ENCODE data around the gene VPS13D.

The VPS13D gene

GRCh38 chr1:12481928-12482327, 252.1 kb downstream of the VPS13D start:
- DNase-seq (ENCODE audit: low read depth in 1 of 2, low spot score in 1 of 2): no peak

DNA sequence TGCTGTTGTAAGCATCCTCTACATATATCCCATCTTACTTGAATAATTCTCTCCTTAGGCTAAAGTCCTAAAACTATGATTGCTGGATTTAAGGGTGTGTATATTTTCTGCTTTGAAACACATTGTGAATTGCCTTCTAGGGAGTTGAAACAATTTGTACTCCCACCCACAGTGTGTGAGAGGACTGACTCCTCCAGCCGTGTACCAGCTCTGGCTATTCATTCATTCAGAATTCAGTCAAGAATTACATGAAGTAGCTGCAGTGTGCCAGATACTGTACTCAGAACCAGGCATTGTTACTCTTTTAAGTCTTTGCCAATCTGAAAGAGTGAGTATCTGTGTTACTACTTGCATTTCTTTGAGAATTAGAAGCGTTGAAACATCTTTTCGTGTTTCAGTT, 253.2 kb downstream of the VPS13D start:
- DNase-seq (ENCODE audit: low read depth in 1 of 2, low spot score in 1 of 2): no peak

DNA sequence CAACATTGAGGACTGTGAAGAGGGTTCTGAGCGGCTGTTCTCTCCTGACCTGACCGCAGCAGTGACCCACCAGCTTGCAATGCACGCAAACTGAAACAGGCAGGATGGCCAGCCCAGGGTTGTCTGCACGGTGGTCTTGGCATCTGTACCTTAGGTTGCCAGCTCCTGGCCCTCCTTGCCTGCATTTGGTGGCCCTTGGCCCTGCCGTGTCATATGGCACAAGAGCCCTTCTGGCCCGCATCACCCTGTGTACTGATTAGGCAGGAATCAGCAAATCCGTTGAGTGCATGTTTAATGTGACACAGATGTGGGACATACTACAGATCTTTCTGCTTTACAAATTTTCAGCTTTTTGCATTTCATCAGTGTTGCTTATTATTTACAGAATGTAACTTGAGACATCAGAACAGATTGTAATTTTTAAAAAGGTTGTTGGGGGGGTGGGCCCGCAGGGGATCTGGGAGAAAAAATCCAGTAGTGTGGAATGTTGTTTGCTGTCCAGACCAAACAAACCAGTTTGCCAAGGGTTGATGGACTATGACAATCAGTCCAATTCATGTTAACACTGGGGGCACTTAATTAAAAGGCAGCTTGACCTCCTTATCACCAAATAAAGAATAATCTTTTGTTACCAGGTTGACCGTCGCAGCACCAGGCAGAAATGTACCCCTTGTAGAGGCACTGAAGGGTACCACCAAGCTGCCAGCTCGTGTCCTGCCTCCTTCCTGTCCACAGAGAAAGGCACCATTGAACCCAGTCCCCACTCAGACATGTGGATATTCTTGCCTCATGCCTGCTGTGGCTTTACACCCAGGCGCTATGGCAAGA, 255.6 kb downstream of the VPS13D start:
- no peak for DNase-seq (ENCODE audit: low read depth in 1 of 2, low spot score in 1 of 2)

- DNase-seq (ENCODE audit: low read depth in 1 of 2, low spot score in 1 of 2): no peak
Measured at GRCh38 chr1:12486059-12486341, 256.2 kb downstream of the VPS13D start.

DNA sequence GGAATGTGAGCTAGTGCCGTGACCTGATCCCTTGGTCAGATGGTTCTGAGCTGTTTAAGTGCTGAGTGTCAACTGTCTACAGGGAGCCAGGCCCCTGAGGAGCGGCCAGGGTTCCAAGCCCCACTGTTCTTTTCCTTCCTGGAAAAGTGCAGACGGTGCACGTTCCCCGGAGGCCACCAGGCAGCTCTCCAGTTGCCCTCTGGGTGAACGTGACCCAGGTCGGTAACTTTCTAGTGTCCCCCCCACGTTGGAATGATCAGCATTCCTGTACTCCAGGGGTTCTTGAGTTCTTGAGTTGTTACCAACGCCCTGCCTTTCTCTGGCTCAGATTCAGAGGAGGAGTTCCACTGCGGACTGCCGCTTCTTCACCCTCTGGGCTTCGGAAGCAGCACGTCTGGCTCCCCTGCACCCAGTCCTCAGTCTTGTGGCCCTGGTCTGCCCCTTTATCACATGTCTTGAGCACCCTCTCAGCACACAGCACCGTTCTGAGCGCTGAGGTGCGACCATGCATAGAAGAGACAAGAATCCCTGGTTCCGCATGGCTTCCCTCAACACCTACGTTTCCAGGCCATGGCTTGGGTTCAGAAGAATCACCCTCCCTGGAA, 256.7 kb downstream of the VPS13D start:
- DNase-seq (ENCODE audit: low read depth in 1 of 2, low spot score in 1 of 2): no peak

DNA sequence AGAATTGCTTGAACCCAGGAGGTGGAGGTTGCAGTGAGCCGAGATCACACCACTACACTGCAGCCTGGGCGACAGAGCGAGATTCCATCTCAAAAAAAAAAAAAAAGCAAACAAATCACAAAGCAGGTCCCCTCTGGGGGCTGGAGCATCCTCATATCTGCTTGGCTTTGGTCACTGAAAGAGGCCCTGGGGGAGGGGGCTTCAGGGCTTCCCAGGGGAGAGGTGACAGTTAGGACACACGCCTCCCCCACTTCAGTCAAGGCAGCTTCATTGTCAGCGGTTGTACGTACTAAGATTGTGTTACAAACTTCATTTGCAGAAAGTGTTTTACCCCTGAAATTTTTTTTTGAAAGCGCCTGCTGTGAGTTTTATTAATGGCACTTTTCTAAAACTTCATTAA, 257.7 kb downstream of the VPS13D start:
- DNase-seq (ENCODE audit: low read depth in 1 of 2, low spot score in 1 of 2): no peak

- DNase-seq (ENCODE audit: low read depth in 1 of 2, low spot score in 1 of 2): no peak
Measured at GRCh38 chr1:12488666-12489354, 259.0 kb downstream of the VPS13D start.

GRCh38 chr1:12490532-12491142, 260.8 kb downstream of the VPS13D start:
- DNase-seq (ENCODE audit: low read depth in 1 of 2, low spot score in 1 of 2): no peak

GRCh38 chr1:12491656-12492055, 261.8 kb downstream of the VPS13D start:
- DNase-seq (ENCODE audit: low read depth in 1 of 2, low spot score in 1 of 2): no peak

GRCh38 chr1:12495725-12496124, 265.9 kb downstream of the VPS13D start:
- no peak for DNase-seq (ENCODE audit: low read depth in 1 of 2, low spot score in 1 of 2)

DNA sequence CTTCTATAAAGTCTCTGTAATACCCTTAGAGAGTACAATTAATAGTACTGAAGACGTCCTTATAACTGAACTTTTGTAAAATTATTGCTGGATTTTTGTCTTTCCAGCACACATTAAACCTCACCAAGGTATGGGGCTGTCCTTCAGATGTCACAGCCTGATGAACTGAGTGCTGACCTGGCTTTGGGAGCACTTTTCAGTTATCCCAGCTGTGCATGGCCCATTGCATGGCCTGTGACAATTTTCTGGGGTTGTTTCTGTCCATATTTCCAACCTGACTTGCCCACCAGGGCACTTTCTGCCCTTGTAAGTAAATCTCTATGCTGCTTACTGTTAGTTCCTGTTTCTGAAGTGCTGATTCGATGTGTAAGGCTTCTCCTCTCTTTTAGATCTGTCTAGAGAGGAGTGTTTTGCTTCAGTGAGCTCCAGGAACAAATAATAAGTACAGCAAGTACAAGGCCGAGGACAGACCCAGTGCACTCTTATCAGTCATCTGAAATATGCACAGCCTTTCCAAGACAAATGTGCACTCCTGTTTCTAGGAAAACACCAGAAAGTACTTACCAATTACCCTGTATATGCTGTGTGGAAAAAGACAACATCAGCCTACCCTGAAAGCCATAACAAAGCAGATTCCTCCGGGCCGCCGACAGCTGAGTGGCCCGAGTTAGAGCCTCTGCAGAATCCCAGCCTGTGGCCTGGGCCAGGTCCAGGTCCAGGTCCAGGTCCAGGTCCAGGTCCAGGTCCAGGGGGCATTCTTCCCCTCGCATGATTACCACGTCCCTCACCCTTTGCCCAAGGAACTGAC, 266.5 kb downstream of the VPS13D start:
- no peak for DNase-seq (ENCODE audit: low read depth in 1 of 2, low spot score in 1 of 2)

- no peak for DNase-seq (ENCODE audit: low read depth in 1 of 2, low spot score in 1 of 2)
Measured at GRCh38 chr1:12499539-12500240, 269.9 kb downstream of the VPS13D start.

DNA sequence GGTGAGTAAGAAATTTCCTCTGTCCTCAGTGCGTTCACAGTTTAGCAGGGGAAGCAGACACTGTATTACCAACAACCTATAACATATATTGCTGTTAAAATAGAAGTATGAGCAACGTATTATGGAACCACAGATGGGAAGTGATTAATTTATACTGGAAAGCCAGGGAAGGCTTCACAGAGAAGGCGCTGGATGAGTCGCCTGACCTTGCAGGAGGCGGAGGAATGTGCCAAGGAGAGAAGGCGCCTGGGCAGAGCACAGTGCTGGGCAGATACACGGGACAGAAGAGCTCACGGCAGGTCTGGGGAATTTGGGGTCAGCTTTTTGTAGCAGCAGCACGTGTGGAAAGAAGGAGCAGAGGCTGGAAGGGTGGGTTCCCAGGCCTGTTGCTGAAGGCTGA, 271.8 kb downstream of the VPS13D start:
- no peak for DNase-seq (ENCODE audit: low read depth in 1 of 2, low spot score in 1 of 2)

GRCh38 chr1:12502336-12503109, 272.7 kb downstream of the VPS13D start:
- DNase-seq (ENCODE audit: low read depth in 1 of 2, low spot score in 1 of 2): no peak

GRCh38 chr1:12503709-12504108, 273.9 kb downstream of the VPS13D start:
- DNase-seq (ENCODE audit: low read depth in 1 of 2, low spot score in 1 of 2): no peak

DNA sequence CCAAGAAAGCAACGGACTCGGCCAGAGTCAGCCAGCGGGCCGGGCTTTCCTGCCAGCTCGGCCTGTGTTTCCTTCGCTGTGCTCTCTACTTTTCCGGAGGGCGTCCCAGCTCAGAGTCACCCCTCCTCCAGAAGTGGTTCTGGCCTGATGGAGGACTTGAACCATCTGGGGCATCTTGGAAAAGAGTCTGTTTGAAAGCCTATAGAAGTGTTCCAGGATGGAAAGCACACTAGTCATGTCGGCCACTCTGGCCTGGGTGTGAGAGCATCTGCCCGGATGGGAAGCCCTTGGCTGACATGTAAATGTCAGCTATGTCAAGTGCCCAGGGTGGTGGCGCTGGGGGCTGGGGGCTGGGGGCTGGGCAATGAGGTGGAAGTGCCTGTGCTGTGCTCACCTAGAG, 274.8 kb downstream of the VPS13D start:
- no peak for DNase-seq (ENCODE audit: low read depth in 1 of 2, low spot score in 1 of 2)

DNA sequence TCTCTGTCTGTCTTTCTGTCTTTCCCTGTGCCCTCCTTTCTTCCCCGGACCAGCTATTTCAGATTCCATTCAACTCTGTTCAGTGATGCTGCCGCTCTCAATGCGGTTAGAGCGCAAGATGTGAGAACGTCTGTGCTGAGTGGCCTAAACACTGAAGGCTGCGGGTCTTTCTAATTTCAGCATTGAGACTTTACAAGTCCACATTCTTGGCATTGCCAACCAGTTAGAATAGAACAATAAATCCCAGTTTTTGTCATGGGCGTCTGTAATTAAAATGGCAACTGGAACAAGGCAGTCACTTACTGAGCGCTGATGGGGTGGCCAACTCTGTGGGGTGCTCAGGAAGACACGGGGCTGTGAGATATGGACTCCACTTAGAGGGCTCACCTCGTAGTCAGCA, 275.4 kb downstream of the VPS13D start:
- no peak for DNase-seq (ENCODE audit: low read depth in 1 of 2, low spot score in 1 of 2)

GRCh38 chr1:12505639-12506280, 275.9 kb downstream of the VPS13D start:
- DNase-seq (ENCODE audit: low read depth in 1 of 2, low spot score in 1 of 2): no peak
